ENCODE results near the gene PLA2G2F.
"Not testable (repeated sequence)": the region's sequence is repeated elsewhere in the genome, so short reads cannot be mapped to it uniquely, and the experiment has no call there.

Gene PLA2G2F

GRCh38 chr1:20115479-20115878, 23.6 kb upstream of the PLA2G2F start:
- no peak for DNase-seq

- DNase-seq: no peak
These were observed 23.2 kb upstream of the PLA2G2F start for GRCh38 chr1:20115916-20116315.

- no peak for DNase-seq
These were observed 21.9 kb upstream of the PLA2G2F start for GRCh38 chr1:20117236-20117635.

GRCh38 chr1:20119347-20119746, 19.8 kb upstream of the PLA2G2F start, which contains the start of gene PLA2G2D:
Gene PLA2G2D (minus strand): TSS chr1:20119536. CDS start chr1:20119498, 38 bp downstream.
- DNase-seq: no peak

GRCh38 chr1:20120796-20121195, 18.3 kb upstream of the PLA2G2F start:
- no peak for DNase-seq

GRCh38 chr1:20123722-20124455, 15.2 kb upstream of the PLA2G2F start:
- no peak for DNase-seq

- no peak for DNase-seq
These were observed 14.6 kb upstream of the PLA2G2F start for GRCh38 chr1:20124456-20125057.

GRCh38 chr1:20125100-20125499, 14.0 kb upstream of the PLA2G2F start:
- DNase-seq: no peak

- DNase-seq: no peak
These were observed 12.9 kb upstream of the PLA2G2F start for GRCh38 chr1:20126041-20126805.

- no peak for DNase-seq
These were observed 12.2 kb upstream of the PLA2G2F start for GRCh38 chr1:20126806-20127440.

- DNase-seq: not testable (repeated sequence)
These were observed 8.6 kb upstream of the PLA2G2F start for GRCh38 chr1:20130518-20130917.

GRCh38 chr1:20134995-20135394, 4.1 kb upstream of the PLA2G2F start:
- DNase-seq: no peak

GRCh38 chr1:20136249-20136648, 2.9 kb upstream of the PLA2G2F start:
- no peak for DNase-seq

GRCh38 chr1:20137055-20137454, 2.1 kb upstream of the PLA2G2F start:
- DNase-seq: no peak

GRCh38 chr1:20137604-20138003, 1.5 kb upstream of the PLA2G2F start:
- no peak for DNase-seq

- no peak for DNase-seq
These were observed 777 bp upstream of the PLA2G2F start for GRCh38 chr1:20138346-20138745.

- no peak for DNase-seq
These were observed 871 bp downstream of the PLA2G2F start for GRCh38 chr1:20139776-20140612.

GRCh38 chr1:20141001-20141400, 1.9 kb downstream of the PLA2G2F start:
- no peak for DNase-seq

GRCh38 chr1:20141466-20141865, 2.3 kb downstream of the PLA2G2F start:
- DNase-seq: no peak

GRCh38 chr1:20142001-20142710, 3.0 kb downstream of the PLA2G2F start:
- DNase-seq: no peak

GRCh38 chr1:20143318-20143717, 4.2 kb downstream of the PLA2G2F start:
- DNase-seq: no peak

Data from NK-92 treated with Interleukin-12 subunit alpha and Interleukin-12 subunit beta, amount 100 ng/mL, for 24 hours (cell line).